HepG2 (cell line): ENCODE measurements around the gene RALY. TPM values are rescaled to one million over a fixed set of nuclear protein-coding genes. Genes with fewer than 3 reads are reported as not detected.

Experiments used
- ARNTL ChIP-seq: sonication (generic); formaldehyde crosslinking; IDR thresholded peaks from 2 replicates; pipeline ENCODE4 v1.4.0; 2020; ENCODE audit warnings: mild to moderate bottlenecking, missing genetic modification reagents
- ELF1 ChIP-seq: sonication (generic); formaldehyde crosslinking; IDR thresholded peaks from 2 replicates; pipeline ENCODE4 v1.4.0; 2020; ENCODE audit warnings: missing genetic modification reagents
- EP300 ChIP-seq, 3 experiments: sonication (generic) in 1 of 3; formaldehyde crosslinking in 1 of 3; IDR thresholded peaks; 2 replicates each; pipeline versions ENCODE4 v1.5.1 to v1.6.1; 2011 to 2020; ENCODE audit warnings: low read depth in 2 of 3, low read length in 2 of 3, borderline replicate concordance in 1 of 3, improper control_type of control experiment in 1 of 3, mild to moderate bottlenecking in 1 of 3, missing genetic modification reagents in 1 of 3, moderate library complexity in 1 of 3
- FOXO1 ChIP-seq: sonication (generic); formaldehyde crosslinking; IDR thresholded peaks from 2 replicates; pipeline ENCODE4 v1.4.0; 2020; ENCODE audit warnings: missing genetic modification reagents
- FOXP1 ChIP-seq, 2 experiments: fragments of 450-650 bp in 1 of 2; IDR thresholded peaks; 2 replicates each; pipeline ENCODE4 v1.6.1; 2017 to 2018; ENCODE audit warnings: antibody characterized with exemption in 1 of 2
- GATA4 ChIP-seq: sonication (generic); IDR thresholded peaks from 2 replicates; pipeline ENCODE4 v1.6.1; 2016; ENCODE audit warnings: antibody characterized with exemption, low read depth, borderline replicate concordance
- GZF1 ChIP-seq: sonication (generic); formaldehyde crosslinking; IDR thresholded peaks from 2 replicates; pipeline ENCODE4 v1.5.1; 2020; ENCODE audit warnings: mild to moderate bottlenecking, missing genetic modification reagents
- HOXD1 ChIP-seq: sonication (generic); formaldehyde crosslinking; IDR thresholded peaks from 2 replicates; pipeline ENCODE4 v1.5.0; 2020; ENCODE audit warnings: missing genetic modification reagents
- LRRFIP1 ChIP-seq: sonication (generic); formaldehyde crosslinking; conservative IDR thresholded peaks from 2 replicates; pipeline ENCODE4 v1.4.0; 2020; ENCODE audit warnings: missing genetic modification reagents
- MLLT10 ChIP-seq: sonication (generic); formaldehyde crosslinking; IDR thresholded peaks from 2 replicates; pipeline ENCODE4 v1.4.0; 2020; ENCODE audit warnings: missing genetic modification reagents
- MTA3 ChIP-seq: sonication (generic); formaldehyde crosslinking; IDR thresholded peaks from 2 replicates; pipeline ENCODE4 v1.4.0; 2020; ENCODE audit warnings: missing genetic modification reagents
- NFE2L1 ChIP-seq: sonication (generic); formaldehyde crosslinking; IDR thresholded peaks from 2 replicates; pipeline ENCODE4 v1.4.0; 2020; ENCODE audit warnings: missing genetic modification reagents, mild to moderate bottlenecking, borderline replicate concordance
- PITX1 ChIP-seq: sonication (generic); formaldehyde crosslinking; IDR thresholded peaks from 2 replicates; pipeline ENCODE4 v1.5.1; 2020; ENCODE audit warnings: mild to moderate bottlenecking, missing genetic modification reagents
- SALL2 ChIP-seq: sonication (generic); formaldehyde crosslinking; IDR thresholded peaks from 2 replicates; pipeline ENCODE4 v1.8.1; 2023; ENCODE audit warnings: mild to moderate bottlenecking, missing genetic modification reagents, inconsistent platforms
- TRIM22 ChIP-seq: fragments of 450-650 bp; IDR thresholded peaks from 2 replicates; pipeline ENCODE4 v1.6.1; 2017
- ZC3H4 ChIP-seq: sonication (generic); formaldehyde crosslinking; IDR thresholded peaks from 2 replicates; pipeline ENCODE4 v1.4.0; 2020; ENCODE audit warnings: missing genetic modification reagents, borderline replicate concordance
- ZNF121 ChIP-seq: sonication (generic); formaldehyde crosslinking; IDR thresholded peaks from 2 replicates; pipeline ENCODE4 v1.5.0; 2020; ENCODE audit warnings: mild to moderate bottlenecking, missing genetic modification reagents
- ZNF138 ChIP-seq: sonication (generic); formaldehyde crosslinking; IDR thresholded peaks from 2 replicates; pipeline ENCODE4 v1.5.0; 2020; ENCODE audit warnings: mild to moderate bottlenecking, low read depth, missing genetic modification reagents
- ZNF3 ChIP-seq: IDR thresholded peaks from 2 replicates; pipeline ENCODE4 v1.7.0; 2017; ENCODE audit warnings: inconsistent platforms
- ZNF331 ChIP-seq: sonication (generic); formaldehyde crosslinking; IDR thresholded peaks from 2 replicates; pipeline ENCODE4 v1.4.0; 2020; ENCODE audit warnings: missing genetic modification reagents
- ZNF451 ChIP-seq: sonication (generic); formaldehyde crosslinking; IDR thresholded peaks from 2 replicates; pipeline ENCODE4 v1.5.0; 2020; ENCODE audit warnings: mild to moderate bottlenecking, missing genetic modification reagents
- ZNF512B ChIP-seq: sonication (generic); formaldehyde crosslinking; IDR thresholded peaks from 2 replicates; pipeline ENCODE4 v1.5.1; 2020; ENCODE audit warnings: missing genetic modification reagents, mild to moderate bottlenecking, borderline replicate concordance
- ZNF781 ChIP-seq: sonication (generic); formaldehyde crosslinking; IDR thresholded peaks from 2 replicates; pipeline ENCODE4 v1.5.1; 2020; ENCODE audit warnings: borderline replicate concordance, mild to moderate bottlenecking, missing genetic modification reagents; ENCODE audit errors: not compliant biosample characterization
- ZNF839 ChIP-seq: sonication (generic); formaldehyde crosslinking; IDR thresholded peaks from 2 replicates; pipeline ENCODE4 v1.4.0; 2020; ENCODE audit warnings: missing genetic modification reagents, mild to moderate bottlenecking, borderline replicate concordance
- ZSCAN29 ChIP-seq: sonication (generic); formaldehyde crosslinking; conservative IDR thresholded peaks from 2 replicates; pipeline ENCODE4 v1.4.0; 2020; ENCODE audit warnings: mild to moderate bottlenecking, missing genetic modification reagents
- polyA plus RNA-seq, 8 experiments: library from polyadenylated mRNA; depleted of rRNA in 3 of 8; stranded (reverse) in 7 of 8; unstranded in 1 of 8; fragments of >200 nt; fragmentation: Illumina TruSeq in 4 of 8; extraction: Trizol in 4 of 8; gene quantifications; 2 replicates each; pipeline versions ENCODE4 v1.2.1 to v1.2.3, GENCODE V29; 2011 to 2016; ENCODE audit warnings: low read depth in 4 of 8, missing spikeins in 1 of 8, mixed read lengths in 1 of 8; ENCODE audit not compliant: insufficient read depth in 1 of 8
- total RNA-seq, 5 experiments: library from RNA; depleted of rRNA; stranded (reverse); fragments of >200 nt; fragmentation: Illumina TruSeq; extraction: Trizol; gene quantifications; 2 replicates each; pipeline ENCODE4 v1.2.3, GENCODE V29; 2016; ENCODE audit warnings: low read depth in 1 of 5

The RALY gene
- total and polyA plus RNA-seq, 2 of the 13 experiments (the other 11 are each of a cell fraction or from before 2014, with no cell fraction given), result 178 to 186 TPM

GRCh38 chr20:34004227-34004626 lies 10.5 kb downstream of the RALY start (continued):
- TF ChIP-seq GZF1 (CRISPR knock-in tag), result peak; percentile 87; the same call in 1 of the 2 replicates
- TF ChIP-seq ZNF512B (CRISPR knock-in tag), result peak; percentile 90; the same call in 1 of the 2 replicates
- no peak for TF ChIP-seq FOXP1 (IDR thresholded peaks at IDR 0.05)
- 0 out of 2 replicates have a peak, but pooled peaks have one; percentile 30 for TF ChIP-seq FOXP1 (CRISPR knock-in tag; IDR thresholded peaks at IDR 0.05)
- TF ChIP-seq ZNF839 (CRISPR knock-in tag), result no peak
- TF ChIP-seq FOXO1 (CRISPR knock-in tag), result 0 out of 2 replicates have a peak, but pooled peaks have one; percentile 18
- peak in 1 of 2 experiments; percentile 60; a peak in 1 of 4 replicates for TF ChIP-seq EP300 (IDR thresholded peaks at IDR 0.05; ENCODE audit: low read depth in 2 of 2, low read length in 2 of 2)
- TF ChIP-seq EP300 (CRISPR knock-in tag; IDR thresholded peaks at IDR 0.05; ENCODE audit: borderline replicate concordance), result no peak
- no peak for TF ChIP-seq ZNF451
- 0 out of 2 replicates have a peak, but pooled peaks have one; percentile 1 for TF ChIP-seq ELF1 (CRISPR knock-in tag)
- TF ChIP-seq ZNF331, result 0 out of 2 replicates have a peak, but pooled peaks have one; percentile 11
- no peak for TF ChIP-seq MTA3 (CRISPR knock-in tag)
- no peak for TF ChIP-seq MLLT10
- no peak for TF ChIP-seq ARNTL (CRISPR knock-in tag)
- 0 out of 2 replicates have a peak, but pooled peaks have one; percentile 57 for TF ChIP-seq ZC3H4
- TF ChIP-seq HOXD1, result no peak
- TF ChIP-seq PITX1 (CRISPR knock-in tag), result 0 out of 2 replicates have a peak, but pooled peaks have one; percentile 38
- no peak for TF ChIP-seq SALL2 (CRISPR knock-in tag)
- no peak for TF ChIP-seq ZNF121
- no peak for TF ChIP-seq NFE2L1 (CRISPR knock-in tag)
- TF ChIP-seq ZNF3, result peak; percentile 36; the same call in 1 of the 2 replicates
- TF ChIP-seq ZSCAN29, result no peak
- TF ChIP-seq ZNF781 (CRISPR knock-in tag), result peak; percentile 56
- TF ChIP-seq TRIM22, result no peak
- TF ChIP-seq GATA4, result 0 out of 2 replicates have a peak, but pooled peaks have one; percentile 25
- 0 out of 2 replicates have a peak, but pooled peaks have one; percentile 56 for TF ChIP-seq LRRFIP1
- TF ChIP-seq ZNF138 (CRISPR knock-in tag), result 0 out of 2 replicates have a peak, but pooled peaks have one; percentile 36
